GM19025 (cell line): ENCODE measurements around the gene TAGLN2.

Experiments
- ATAC-seq: cut with Tn5 transposase; IDR thresholded peaks from one replicate; pipeline ENCODE4 v1.9.1; 2021; ENCODE audit warnings: mild to moderate bottlenecking, low read depth, moderate library complexity; ENCODE audit not compliant: unreplicated experiment

Gene TAGLN2

GRCh38 chr1:159924791-159925718 lies at the start of gene TAGLN2:
Gene TAGLN2, minus strand, starts transcription at chr1:159925507. Its CDS starts 4,998 bp downstream, at chr1:159920509.
- peak; percentile 62 for ATAC-seq

GRCh38 chr1:159974350-159974965 lies 49.2 kb upstream of the TAGLN2 start:
- ATAC-seq, result no peak

- no peak for ATAC-seq
Measured at GRCh38 chr1:159973350-159973940, 48.1 kb upstream of the TAGLN2 start.

GRCh38 chr1:159972443-159973205 lies 47.3 kb upstream of the TAGLN2 start:
- ATAC-seq, result no peak

- no peak for ATAC-seq
Measured at GRCh38 chr1:159970932-159971342, 45.6 kb upstream of the TAGLN2 start.

GRCh38 chr1:159968901-159969300 lies 43.6 kb upstream of the TAGLN2 start:
- ATAC-seq, result no peak

- no peak for ATAC-seq
Measured at GRCh38 chr1:159965263-159965662, 40.0 kb upstream of the TAGLN2 start.

GRCh38 chr1:159964144-159964543 lies 38.8 kb upstream of the TAGLN2 start:
- no peak for ATAC-seq

GRCh38 chr1:159962176-159962575 lies 36.9 kb upstream of the TAGLN2 start:
- ATAC-seq, result no peak

GRCh38 chr1:159961636-159962035 lies 36.3 kb upstream of the TAGLN2 start:
- ATAC-seq, result no peak

- ATAC-seq, result no peak
Measured at GRCh38 chr1:159960721-159961381, 35.5 kb upstream of the TAGLN2 start.

GRCh38 chr1:159959451-159959850 lies 34.1 kb upstream of the TAGLN2 start:
- ATAC-seq, result no peak

- peak; percentile 79 for ATAC-seq
Measured at GRCh38 chr1:159958719-159959380, 33.5 kb upstream of the TAGLN2 start.

GRCh38 chr1:159957824-159958268 lies 32.5 kb upstream of the TAGLN2 start:
- no peak for ATAC-seq

GRCh38 chr1:159955456-159955855 lies 30.1 kb upstream of the TAGLN2 start:
- no peak for ATAC-seq

- no peak for ATAC-seq
Measured at GRCh38 chr1:159953536-159954515, 28.5 kb upstream of the TAGLN2 start, which contains the start of gene SLAMF9. Gene SLAMF9, minus strand, starts transcription at chr1:159954237. Its CDS starts 100 bp downstream, at chr1:159954137.

GRCh38 chr1:159952932-159953331 lies 27.6 kb upstream of the TAGLN2 start:
- ATAC-seq, result no peak

GRCh38 chr1:159951551-159951950 lies 26.2 kb upstream of the TAGLN2 start:
- ATAC-seq, result no peak
